Measurements from ENCODE around the gene BCL2L13.

GRCh38 chr22:17775781-17776465 lies 137.4 kb downstream of the BCL2L13 start:
- TF ChIP-seq, protein P1, sequence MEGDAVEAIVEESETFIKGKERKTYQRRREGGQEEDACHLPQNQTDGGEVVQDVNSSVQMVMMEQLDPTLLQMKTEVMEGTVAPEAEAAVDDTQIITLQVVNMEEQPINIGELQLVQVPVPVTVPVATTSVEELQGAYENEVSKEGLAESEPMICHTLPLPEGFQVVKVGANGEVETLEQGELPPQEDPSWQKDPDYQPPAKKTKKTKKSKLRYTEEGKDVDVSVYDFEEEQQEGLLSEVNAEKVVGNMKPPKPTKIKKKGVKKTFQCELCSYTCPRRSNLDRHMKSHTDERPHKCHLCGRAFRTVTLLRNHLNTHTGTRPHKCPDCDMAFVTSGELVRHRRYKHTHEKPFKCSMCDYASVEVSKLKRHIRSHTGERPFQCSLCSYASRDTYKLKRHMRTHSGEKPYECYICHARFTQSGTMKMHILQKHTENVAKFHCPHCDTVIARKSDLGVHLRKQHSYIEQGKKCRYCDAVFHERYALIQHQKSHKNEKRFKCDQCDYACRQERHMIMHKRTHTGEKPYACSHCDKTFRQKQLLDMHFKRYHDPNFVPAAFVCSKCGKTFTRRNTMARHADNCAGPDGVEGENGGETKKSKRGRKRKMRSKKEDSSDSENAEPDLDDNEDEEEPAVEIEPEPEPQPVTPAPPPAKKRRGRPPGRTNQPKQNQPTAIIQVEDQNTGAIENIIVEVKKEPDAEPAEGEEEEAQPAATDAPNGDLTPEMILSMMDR (IDR thresholded peaks at IDR 0.05) = no peak
- TF ChIP-seq EP300 (IDR thresholded peaks at IDR 0.05) (no peak), POLR2A (IDR thresholded peaks at IDR 0.05) (no peak)

All from stomach (tissue), 4 donors.